GM18508 (cell line): ENCODE results near the gene PBOV1.
"Not testable (repeated sequence)": the region's sequence is repeated elsewhere in the genome, so short reads cannot be mapped to it uniquely, and the experiment has no call there.

Experiments used
- ATAC-seq: cut with Tn5 transposase; IDR thresholded peaks from one replicate; pipeline ENCODE4 v1.9.1; 2021; ENCODE audit warnings: moderate number of reproducible peaks; ENCODE audit not compliant: insufficient read depth, unreplicated experiment

PBOV1 gene

DNA sequence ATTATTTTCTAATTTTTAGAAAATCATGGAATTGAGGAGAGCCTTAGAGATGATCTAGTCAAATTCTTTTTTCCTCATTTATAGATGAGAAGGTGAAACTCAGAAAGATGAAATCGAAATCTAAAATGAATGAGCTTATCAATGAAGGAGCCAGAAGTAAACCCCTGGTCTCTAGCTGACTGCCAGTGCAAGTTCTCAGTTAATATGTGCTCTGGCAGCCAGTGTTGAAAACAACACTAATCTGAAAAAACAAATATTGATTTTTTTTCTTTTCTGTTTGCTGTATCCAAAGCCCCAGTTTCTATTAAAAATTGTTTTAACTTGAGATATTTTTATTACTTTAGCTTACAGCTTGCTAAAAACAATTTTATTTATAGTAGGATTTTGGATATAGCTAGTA lies 21.5 kb upstream of the PBOV1 start:
- no peak for ATAC-seq

DNA sequence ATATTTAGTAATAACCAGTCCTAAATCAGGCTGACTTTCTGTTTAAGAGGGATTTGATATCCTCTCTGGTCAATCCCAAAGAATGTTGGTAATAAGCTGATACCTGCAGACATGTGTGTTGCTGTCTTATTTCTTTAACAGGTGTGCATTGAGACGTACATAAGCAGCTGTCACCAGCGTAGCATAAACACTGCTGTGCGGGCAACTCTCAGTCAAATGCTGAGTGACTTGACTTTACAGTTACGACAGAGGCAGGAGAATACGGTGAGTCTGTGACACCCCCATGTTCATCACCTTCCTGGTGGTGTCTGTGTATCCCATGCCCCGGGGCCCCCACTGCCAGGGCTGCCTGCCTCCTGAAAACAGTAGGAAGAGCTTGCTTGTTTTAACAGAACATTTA lies 20.1 kb upstream of the PBOV1 start:
- no peak for ATAC-seq

DNA sequence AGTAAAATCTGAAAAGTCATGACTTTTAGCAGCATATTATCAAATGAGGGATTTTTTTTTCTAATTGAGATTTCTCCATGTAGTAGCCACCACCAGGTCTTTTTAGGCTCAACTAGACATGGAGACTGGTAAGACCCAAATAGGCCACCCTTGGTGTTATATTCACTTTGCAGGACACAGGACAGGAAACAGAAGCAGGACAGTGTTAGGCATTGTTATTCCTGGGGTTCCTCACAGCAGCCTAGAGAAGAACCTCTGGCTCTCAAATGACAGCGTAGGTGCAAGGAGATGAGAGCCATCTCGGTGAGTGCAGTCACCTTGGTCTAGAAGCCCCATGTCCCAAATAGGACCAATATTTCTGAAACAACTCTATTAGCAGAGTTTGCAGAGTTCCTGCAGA lies 19.2 kb upstream of the PBOV1 start:
- ATAC-seq: no peak

DNA sequence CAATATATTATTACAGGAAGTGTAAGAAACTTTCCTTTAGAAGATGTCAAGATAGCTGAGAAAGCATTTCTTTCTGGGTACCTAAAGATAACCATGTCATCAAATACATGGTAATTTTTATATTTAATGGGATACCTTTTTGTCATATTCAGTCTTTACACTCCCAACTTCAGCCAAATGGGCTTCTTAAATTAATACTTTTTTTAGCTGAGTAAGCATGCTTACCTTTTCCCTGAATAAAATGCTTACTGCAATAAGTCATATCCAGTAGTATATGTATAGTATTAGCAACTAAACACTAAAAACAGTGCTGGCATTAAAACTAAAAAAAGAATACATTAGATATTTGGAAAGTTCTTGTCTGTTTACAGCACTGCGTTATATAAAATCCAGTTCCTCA lies 17.4 kb upstream of the PBOV1 start:
- ATAC-seq: no peak

DNA sequence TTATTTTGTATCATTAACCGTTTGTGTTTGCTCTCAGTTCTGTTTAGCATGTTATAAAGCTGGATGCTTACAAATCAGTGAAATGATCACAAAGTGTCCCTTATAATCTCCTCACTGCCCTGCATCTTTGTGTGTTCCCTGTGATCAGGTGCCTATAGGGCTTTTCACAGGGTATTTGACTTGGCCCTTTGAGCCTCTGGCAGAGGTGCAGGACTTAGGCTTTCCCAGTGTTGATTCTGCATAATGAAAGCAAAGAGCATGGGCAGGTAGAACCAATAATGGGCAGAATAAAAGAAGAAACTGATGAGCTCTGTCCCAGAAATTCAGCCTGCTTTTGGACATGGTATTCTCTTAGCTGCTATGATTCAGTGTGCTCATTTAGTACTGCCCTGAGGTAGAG lies 16.9 kb upstream of the PBOV1 start:
- no peak for ATAC-seq

DNA sequence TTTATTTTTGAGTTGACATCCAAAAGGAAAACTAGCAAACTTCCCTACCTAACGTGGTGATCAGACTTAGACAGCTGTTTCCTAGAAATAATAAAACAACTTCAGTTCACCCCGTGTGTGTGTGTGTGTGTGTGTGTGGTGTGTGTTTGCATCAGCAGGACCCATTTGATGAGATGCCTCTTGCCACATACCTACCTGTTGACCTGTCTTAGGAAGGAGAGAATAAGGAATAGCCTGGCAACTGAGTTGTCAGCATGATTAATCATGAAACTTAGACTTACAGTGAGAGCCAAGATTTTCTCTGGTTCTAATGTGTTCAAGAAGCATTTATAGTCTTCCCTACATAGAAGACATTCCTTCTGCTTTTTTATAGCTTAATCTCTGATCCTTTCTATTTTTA lies 16.1 kb upstream of the PBOV1 start:
- no peak for ATAC-seq

DNA sequence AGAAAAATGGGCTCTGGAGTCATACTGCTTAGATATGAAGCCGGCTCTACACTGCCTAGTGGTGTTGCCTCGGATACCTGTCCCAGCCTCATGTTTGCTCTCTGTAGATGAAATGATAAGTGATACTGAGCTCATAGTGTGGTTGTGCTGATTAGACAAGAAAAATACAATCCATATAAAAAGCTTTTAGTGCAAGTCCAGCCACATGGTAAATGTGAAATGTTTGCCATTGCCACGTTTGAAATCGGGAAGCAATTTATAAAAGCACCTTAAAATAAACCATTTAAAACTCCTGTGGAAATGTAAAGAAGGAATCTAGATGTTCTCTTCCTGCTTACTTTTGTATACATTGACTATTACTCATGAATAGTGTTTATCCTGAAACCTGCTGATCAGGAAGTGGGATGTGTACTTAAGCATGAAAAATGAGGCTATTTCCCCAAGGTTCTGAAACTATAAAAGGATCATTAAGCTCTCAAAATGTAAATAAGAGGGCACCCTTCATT lies 13.1 kb upstream of the PBOV1 start:
- ATAC-seq: no peak

DNA sequence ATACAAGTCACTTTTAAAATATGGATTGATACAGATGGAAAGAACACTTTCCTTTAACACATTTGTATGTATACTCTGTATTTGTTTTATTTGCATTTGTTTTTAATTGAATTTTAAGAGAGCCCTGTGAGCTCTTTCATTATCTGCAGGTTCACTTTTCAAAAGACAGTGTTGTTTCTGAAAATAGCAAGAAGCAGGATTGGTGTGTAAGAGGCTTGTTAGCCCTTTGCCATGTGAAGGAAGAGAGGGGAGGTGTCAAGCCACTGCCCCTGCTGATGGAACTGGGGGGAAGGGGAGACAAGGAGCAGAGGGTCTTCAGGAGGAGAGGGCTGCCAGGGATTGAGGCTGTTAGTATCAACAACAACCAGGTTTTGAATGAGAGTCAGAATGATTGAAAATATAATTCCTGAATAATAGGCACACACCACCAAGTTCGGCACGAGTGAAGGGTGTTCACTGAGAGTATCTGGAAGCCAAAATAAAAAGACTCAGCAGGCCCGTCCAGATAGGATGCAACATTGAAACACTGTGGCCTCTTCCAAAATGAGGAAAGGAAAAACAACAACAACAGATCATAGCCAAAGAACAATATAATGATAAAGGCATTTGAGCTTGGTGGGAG lies 12.6 kb upstream of the PBOV1 start:
- ATAC-seq: no peak

DNA sequence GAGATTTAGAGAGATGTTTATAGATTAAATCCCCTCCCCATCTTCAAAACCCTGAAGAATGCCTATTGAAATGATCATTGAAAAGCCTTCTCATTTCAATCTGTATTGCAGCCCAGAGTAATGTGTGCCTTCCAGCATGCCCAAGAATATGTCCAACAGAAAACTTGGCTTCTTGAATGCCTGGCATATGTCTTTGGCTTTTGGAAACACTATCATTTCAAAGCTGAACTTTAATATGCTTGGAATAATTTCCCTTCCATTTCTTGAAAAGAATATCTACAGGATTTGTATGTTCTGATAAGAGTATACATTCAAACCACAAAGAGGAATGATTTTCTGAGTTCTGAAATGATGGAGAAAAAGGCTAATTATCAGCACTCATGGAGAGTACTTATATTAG lies 11.9 kb upstream of the PBOV1 start:
- no peak for ATAC-seq

DNA sequence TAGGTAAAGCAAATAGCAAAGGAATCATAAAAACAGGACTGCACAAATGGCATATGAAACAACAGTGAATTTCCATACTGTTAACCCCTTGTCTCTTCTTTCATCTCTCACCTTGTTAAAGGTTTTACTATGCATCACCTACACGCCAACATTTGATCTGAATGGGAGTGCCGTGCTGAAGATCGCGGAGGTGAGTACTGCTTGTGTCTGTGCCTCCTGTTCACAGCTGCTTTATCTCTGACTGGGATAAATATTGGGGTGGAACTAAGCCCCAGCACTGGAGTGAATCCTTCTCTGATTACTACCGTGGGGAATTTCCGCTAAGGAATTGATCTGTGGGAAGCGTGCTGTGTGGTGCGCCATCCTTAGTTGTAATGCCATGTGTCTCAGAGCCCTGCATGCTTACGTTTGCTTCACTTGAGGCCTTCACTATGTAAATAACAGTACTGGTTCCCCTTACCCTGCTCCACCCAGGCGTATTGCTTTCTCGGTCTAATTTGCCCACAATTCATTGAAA lies 11.4 kb upstream of the PBOV1 start:
- no peak for ATAC-seq

DNA sequence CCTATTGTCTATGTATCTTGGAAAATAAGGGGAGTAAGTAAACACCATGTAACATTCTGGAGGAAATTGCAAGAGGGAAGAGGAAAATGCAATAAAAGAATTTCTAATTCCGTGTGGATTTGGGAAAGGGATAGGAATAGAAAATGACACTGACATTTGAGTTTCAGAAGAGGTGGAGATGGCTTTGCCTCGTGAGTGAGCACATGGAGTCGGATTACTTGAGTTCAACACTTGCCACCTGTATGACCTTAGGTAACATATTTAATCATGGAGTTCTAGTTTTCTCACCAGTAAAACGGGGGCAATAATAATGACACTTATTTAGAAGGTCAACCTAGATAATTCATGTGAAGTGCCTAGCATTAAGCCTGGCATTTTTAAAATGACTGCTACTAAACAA lies 10.8 kb upstream of the PBOV1 start:
- ATAC-seq: no peak

DNA sequence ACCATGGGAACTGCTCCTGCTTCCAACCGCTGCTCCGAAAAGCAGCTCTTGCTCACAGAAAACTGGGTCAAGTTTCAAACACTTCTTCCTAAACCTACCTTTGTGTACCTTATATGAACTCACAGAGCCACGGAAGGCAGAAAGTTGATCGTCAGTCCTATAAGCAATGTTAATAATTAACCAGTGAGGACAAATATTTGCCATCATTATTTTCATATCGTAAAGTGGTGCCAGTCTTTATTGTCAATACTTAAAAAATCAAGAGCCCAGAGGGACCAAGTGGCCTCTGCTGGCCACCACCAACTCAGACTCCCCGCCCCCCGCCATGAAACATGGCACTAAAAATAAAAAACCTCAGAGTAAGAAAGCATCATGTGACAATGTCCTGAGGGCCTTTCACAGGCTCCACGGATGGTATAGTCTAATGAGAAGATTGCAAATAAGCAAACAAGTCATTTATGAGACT lies 9.1 kb upstream of the PBOV1 start:
- ATAC-seq: no peak

DNA sequence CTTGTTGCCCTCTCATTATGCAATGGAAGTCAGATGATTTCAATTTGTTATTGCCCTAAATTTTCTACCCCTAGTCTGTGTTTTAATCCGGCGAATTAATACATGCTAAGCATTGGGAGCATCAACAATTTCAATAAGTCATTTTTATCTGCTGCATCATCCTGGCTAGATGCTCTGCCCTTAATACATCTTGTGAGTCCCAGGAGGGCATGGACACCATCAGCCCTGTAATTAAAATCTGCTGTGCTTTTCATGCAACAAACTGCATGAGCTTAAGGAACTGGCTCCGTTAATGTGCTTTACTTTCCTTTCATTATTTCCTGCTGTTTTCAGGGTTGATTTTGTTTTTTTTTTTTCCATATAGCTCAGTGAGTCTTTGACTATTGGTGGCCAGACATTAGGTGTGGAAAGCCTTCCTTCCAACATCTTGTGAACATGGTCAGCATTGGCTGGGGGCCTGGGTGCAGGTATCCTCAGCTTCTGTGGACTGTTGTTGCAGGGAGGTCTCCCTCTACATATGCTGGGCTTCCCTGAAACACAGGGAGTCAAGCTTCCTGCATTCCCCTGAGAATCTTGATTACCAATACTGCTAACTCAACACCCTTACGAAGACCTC lies 8.5 kb upstream of the PBOV1 start:
- ATAC-seq: no peak

DNA sequence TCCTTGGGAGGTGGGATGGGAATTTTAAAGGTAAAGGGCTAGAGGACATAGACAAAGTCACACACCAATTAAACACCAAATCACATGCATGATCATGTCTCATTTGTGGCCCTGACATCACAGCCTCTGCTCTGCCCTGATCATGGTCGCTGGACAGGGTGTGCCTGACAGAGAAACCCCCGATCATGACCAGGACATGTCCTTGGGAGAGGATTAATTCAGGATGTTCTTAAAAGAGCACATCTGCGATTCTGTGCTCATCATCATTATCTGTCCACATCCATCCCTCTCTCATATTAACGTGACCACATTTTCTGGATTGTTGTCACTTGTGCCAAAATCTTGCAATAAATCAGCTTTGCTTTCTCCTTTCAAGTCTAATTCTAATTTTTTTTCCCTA lies 7.7 kb upstream of the PBOV1 start:
- no peak for ATAC-seq

DNA sequence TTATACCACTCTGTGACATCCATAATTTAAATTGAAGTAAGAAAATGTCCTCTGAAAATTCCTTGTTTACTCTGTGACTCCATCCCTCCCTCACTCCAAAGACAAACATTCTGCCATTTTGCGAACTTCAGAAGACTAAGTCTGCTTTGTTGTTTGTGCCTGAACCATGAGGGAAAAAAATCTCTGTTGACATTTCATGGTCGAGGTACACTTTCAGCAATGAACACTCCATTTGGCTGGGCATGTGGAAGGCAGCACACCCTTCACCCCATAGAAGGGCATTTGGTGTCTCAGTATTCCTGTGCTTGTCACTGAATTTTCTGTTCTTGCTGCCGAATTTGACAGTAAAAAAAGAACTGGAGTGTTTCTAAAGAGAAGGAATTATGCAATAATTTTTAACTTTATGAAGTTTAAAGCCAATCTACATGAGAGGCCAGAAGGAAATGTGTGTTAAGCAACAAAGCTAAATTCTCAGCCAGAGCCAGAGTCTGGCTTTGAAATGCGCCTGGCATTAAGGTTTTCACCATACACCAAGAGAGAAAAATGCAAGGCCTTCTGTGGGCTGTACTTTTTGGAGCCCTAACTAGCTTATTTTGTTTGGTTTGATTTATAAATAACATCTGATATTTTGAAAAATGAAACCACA lies 4.7 kb upstream of the PBOV1 start:
- no peak for ATAC-seq

DNA sequence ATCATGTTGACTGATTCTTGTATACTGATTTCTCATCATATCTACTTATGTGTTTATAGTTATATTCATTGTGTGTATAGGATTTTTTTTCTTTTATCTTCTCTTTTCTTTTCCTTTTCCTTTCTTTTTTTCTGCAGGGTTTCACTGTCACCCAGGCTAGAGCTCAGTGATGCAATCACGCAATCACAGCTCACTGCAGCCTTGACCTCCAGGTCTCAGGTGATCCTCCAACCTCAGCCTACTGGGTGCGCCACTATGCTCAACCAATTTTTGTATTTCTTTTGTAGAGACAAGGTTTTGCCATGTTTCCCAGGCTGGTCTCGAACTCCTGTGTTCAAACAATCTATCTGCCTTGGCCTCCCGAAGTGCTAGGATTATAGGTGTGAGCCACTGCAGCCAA lies 1.6 kb upstream of the PBOV1 start:
- ATAC-seq: no peak

DNA sequence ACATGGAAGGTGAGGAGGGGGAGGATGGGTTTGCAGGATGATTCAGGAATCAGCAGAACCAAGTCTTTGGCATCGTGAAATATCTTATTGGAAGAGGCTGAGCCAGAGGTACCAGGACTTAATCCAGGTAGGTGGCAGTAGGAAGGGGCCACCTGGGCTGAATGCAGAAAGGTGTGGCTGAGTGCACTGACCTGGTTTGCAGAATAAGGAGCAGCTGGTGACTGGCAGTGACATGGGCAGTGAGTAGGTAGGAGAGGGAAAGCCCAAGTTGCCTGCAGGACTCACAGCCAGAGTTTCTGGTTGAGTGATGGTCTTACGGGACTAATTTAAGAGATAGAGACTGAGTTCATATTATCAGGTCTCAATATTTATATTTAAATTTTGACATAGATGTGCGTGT lies 1.1 kb upstream of the PBOV1 start:
- no peak for ATAC-seq

DNA sequence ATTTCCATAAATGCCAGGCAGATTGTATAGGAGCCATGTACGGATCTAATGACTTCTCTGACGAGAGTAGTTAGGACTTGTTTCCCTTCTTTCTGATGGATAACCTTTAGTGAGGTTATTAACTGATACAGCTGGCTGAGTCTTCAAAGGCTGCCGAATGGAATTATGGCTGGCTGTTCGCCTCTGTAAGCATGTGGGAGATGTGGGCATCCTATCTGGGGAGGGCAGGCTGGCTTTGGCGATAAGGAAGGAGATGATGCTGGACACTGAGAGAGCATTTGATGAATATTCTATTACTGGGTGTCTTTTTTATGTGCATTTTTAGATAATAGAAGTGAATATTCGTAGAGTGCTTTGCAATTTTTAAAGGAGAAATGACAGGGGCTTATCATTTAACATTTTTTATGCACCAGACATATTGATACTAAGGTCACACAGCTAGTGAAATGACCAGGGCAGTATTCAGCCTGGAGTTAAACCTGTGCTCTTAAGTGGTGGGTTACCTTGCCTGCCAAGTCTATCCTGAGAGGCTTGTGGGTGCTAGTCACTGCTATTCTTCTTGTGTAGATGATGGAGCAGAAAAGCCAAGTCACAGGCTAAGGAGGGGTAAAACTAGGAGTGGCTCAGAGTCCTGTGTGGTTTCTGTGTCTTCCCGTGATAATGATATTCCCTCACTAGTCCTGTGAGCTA lies 3.1 kb downstream of the PBOV1 start:
- no peak for ATAC-seq

DNA sequence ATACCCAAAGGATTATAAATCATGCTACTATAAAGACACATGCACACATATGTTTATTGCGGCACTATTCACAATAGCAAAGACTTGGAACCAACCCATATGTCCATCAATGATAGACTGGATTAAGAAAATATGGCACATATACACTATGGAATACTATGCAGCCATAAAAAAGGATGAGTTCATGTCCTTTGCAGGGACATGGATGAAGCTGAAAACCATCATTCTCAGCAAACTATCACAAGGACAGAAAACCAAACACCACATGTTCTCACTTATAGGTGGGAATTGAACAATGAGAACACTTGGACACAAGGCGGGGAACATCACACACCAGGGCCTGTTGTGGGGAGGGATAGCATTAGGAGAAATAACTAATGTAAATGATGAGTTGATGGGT lies 5.8 kb downstream of the PBOV1 start:
- not testable (repeated sequence) for ATAC-seq

DNA sequence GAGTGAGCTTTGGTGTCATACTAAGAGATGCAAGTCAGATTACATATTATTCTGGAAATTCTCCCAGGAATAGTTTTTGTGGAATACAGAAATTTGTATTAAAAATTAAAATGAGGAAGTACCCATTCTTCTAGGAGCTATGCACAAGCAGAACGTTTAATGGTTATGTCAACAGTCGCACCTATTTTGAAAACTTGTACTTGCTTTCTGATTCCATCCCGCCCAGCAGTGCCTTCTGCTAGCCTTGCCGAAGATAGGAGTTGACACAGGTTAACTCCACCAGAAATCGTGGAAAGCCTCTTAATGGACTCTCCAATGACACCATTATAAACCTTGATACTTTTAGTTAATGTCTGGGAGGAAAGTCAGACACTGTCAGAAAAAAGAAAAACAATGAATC lies 6.7 kb downstream of the PBOV1 start:
- ATAC-seq: no peak

DNA sequence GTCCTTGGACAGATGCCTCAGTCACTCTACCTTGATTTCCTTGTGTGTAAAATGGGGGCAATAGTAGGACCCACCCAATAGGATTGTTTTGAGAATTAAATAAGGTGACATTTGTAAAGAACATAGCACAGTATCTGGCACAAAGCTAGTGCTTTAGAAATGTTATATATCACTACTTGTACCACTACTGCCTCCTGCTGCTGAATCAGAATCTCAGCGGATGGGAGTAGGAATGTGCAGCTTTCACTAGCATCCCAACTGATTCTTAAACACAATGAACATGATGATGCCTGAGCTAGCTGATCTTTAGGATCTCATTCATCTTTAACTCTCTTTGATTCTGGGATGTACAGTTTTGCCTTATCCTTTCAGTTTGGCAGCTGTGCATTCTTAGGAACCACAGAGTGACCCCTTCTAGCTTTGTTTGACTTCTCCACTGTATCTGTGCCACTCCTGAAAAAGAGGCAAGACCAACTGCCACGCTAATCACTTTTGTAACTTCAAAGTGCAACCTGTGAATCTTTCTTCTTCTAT lies 7.2 kb downstream of the PBOV1 start:
- ATAC-seq: no peak
